SKM-1 treated with dmso at 0.1 percent for 144 hours (cell line): Measurements from ENCODE around the gene SPTBN1.

Experiments
- DNase-seq: peaks from one replicate; lab custom pipeline; 2025; ENCODE audit not compliant: unreplicated experiment; lab: John Stamatoyannopoulos, UW

SPTBN1 gene

DNA sequence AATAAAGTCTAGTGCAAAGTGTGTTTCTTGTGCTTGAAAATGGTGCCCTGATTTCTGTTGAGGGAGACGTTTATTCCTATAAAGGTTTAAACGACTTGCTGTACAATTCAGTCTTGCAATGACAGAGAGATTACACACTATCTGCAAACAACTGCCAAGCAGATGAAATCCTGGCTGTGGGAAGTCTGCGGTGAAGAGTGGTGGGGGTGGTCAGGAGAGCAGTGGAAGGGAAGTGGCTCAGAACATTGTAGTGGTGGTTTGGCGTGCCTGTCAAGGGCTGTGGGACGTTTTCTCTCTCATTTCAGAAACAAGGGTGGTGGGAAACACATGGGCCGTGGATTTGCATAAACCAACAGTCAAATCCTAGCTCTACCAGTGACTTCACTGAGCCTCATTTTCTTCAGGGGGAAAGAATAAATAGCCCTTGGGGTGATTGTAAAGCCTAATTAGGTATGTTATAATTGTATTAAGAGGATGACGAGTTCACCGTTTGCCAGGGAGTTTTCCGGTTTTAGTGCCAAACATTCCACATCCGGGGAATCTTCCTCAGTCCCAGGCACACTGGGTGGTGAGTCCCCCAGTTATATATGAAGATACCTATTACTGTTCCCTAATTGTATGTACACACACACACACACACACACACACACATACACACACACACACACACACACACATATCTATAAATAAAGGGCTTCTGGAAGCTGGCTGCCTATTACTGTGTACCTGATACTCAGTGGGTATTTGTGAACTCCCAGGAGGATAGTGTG, 115.0 kb downstream of the SPTBN1 start:
- peak; percentile 88 for DNase-seq

DNA sequence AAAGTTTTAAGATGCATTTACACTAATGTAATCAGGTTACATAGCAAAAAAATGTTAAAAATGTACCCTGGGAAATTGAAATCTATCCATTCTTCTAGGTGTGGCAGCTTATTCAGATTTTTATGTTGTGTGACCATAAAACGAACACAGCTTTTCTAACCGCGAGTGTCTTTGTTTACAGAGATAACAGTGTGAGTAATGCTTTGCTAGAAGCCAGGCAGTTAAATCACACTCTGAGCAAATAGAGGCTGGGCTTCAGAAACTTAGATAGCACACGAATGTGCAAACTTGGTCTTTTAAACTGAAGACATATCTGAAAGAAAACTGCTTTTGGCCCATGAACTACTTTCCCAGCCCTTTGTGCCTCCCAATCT, 116.1 kb downstream of the SPTBN1 start:
- no peak for DNase-seq

DNA sequence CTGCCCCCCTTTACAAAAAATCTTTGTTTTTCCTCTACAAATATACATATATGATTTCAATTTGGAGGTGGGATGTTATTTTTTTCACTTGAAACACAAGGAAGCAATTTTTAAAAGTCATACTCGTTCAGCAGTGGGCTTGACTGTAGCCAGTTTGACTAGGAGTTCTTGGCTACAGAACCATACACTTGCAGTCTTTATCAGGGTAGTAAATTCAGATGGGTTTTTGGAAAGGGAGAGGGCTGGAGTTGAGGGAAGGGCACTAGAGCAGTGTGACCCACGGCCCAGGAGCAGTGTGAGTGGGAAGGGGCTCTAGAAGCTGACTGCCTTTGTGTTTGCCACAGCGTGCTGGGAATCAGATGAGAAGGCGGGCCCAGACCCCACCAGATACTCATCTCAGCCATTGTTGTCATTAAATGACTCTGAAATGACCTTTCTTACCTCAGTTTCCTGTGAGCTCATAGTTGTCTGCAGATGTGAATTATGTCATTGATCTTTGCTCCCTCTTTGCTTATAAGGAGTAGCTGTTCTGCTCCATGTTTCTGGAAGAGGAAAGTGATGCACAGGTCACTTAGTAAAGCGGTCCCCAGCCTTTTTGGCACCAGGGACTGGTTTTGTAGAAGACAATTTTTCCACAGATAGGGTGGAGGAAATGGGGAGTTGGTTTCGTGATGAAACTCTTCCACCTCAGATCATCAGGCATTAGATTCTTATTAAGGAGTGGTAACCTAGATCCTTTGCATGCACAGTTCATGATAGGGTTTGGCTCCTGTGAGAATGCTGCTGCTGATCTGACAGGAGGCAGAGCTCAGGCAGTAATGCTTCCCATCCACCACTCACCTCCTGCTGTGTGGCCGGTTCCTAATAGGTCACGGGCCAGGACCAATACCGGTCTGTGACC, 116.8 kb downstream of the SPTBN1 start:
- no peak for DNase-seq

DNA sequence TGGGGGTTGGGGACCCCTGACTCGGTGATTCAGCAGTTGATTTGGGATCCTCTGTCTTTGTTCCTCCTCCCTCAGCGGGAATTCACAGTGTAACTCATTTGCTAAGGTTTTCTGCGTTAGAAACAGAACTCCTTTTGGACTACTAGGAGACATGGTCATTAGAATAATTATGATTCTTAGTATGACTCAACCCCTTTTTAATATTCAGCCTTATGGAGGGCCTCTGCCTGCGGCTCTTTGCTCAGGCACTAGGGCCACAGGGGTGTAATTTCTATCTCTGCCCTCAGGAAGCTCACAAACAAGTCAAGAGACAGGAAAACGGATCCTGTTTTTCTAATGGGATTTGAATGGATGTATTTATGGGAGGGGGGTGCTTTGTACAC, 117.4 kb downstream of the SPTBN1 start:
- DNase-seq: no peak

DNA sequence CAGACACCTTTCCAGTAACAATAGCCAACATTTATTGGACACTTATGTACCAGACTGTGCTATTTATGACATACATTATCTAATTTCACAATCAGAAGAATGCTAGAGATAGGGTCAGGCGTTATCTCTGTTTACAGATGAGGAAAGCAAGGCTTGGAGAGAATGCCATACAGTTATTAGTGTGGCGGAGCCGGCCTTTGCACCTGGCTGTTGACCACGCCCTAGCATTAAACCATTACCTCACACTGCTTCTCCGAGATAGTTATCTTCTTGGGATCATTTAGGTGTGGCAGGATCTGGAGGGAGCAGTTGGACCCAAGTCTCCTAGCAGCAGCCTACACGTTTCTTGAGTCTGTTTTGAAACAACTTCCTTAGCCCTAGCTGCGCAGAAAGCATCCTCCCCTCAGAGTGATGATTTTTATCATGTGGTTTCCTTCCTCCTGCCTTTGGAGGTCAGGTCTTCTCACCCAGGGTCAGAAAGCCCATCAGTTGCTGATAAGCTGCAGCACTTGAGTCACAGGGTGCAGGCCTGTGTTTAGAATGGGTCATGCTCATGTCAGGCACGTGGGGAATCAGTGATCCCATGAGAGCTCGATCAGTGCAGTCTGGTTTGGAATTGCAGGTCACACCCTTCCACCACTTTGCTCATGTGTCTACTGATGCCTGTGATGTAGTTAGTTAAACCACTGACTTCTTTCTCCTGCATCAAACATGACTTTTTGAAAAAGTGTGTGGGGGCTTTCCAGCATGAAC, 118.2 kb downstream of the SPTBN1 start:
- peak; percentile 60 for DNase-seq

DNA sequence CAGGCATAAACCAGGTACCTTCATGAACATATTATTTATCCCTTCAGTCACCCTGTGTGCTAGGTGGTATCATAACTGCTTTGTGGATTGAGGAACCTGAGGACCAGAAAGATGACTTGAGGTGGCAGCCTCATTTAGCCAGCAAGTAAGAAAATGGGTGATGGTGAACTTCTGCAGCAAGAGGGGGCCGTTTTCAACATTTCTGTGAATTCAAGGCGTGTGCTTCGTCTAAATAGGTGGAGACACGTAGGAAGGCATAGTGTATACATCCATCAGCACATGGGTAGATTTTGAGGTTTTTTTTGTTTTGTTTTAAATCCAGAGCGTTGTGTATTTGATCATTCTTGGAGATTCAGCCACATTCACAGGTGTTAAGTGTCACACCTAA, 118.7 kb downstream of the SPTBN1 start:
- no peak for DNase-seq

DNA sequence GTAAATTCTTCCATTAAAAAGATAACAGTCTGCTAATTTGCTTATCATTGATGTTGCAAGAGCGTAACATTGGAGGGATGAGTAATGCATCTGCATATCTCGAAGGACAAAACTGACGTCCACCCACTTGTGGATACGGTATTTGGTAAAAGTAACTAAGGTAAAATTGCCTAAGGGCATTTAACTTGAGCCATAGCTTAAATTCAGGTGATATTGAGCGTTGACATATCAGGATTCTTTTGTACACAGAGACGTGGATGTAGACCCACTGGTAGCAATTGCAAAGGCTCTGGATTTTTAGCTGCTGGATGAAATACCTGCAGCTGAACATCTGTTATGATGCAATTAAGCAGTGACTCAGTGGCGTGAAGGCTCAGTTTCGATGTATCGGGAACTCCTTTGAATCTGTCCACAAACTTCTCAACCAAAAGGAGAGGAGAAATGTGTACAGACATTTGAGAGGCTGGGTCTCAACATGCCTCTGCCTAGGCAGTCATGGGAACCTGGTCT, 119.3 kb downstream of the SPTBN1 start:
- no peak for DNase-seq

DNA sequence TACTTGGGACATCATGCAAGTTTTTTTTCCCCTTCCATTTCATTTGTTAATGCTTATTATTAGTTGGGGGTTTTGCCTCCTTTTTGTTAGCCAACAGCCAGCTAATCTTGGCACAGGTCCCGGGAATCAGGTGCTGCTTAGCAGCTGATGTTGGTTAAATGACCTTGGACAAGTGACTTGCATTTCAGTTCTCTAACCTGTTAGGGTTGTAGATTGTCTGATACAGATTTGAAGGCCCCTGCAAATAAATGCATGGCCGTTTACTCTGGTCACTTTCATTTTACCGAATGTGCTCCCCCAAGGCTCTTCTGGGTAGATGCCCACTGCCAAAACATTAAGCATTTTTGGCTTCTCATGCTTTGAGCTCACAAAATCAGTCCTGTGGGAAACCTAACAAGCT, 120.9 kb downstream of the SPTBN1 start:
- no peak for DNase-seq

DNA sequence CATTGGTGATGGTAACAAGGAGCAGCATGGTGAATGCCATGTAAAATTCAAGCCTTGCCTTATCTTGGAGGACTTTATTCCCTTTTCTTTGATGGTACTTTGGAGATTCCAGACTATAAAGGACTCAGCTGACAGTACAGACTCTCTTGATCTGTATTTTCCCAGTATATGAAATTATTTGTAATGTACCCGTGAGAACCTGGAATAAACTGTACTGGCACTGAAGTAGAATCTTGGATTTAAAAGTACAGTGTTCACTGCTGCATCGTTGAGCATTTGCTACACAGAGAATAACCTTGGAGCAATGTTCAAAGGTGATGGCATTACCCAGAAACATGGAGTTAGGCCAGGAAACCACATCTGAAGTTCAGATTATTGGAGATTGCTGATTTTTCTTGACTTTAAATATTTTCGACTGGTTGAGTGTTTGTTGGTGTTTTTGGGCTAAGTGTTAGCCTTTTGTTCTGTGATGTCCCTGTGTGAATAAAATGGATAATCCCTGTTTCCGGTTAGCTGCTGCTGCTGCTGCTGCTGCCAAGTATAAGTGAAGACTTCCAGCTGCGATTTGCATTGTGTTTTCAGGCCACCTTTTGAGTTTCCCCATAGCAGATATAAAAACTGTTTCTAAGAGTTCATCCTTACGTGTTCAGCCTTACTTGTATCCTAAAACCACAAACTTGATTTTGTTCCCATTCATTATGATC, 122.0 kb downstream of the SPTBN1 start:
- no peak for DNase-seq

DNA sequence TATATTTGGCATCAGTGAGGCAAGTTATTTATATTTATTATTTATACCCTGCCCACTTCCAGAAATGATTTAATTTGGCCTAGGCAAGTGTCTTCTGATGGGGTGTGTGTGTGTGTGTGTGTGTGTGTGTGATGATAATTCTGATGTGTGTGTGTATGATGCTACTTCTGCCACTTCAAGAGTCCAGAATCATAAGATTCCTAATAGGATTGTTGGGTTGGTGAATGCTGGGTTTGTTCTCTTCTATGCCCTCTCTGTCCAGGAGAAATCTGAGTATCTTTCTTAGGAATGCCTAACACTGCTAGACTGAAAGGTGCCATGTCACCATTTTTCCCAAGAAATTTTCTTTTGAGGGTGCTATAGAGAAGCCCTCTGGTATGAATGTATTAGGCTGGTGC, 122.5 kb downstream of the SPTBN1 start:
- no peak for DNase-seq

DNA sequence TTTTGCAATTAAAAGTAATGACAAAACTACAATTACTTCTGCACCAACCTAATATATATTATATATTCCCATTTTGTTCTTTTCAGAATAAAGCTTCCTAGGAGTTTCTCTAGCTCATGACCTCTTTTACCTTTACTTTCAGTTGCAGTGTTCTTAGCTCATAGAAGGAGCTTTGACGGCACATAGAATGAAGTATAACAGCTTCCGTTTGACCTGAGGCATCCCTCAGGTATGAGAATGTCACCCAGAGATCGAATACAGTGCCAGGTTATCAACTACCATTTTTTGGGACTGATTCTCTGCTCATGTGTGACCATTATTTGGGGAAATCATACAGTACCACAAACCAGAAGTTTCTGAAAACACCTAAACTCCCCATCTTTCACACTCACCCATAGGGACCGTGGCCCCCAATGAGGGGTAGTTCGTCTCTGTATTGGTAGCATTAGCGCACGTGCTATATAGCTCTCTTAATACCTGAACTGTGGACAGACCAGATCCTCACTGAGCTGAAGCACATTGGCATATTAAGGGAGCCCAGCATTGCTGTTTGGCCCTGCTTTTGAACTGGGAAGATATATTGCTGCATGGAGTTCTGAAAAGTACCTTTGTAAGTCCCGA, 123.0 kb downstream of the SPTBN1 start:
- DNase-seq: no peak

DNA sequence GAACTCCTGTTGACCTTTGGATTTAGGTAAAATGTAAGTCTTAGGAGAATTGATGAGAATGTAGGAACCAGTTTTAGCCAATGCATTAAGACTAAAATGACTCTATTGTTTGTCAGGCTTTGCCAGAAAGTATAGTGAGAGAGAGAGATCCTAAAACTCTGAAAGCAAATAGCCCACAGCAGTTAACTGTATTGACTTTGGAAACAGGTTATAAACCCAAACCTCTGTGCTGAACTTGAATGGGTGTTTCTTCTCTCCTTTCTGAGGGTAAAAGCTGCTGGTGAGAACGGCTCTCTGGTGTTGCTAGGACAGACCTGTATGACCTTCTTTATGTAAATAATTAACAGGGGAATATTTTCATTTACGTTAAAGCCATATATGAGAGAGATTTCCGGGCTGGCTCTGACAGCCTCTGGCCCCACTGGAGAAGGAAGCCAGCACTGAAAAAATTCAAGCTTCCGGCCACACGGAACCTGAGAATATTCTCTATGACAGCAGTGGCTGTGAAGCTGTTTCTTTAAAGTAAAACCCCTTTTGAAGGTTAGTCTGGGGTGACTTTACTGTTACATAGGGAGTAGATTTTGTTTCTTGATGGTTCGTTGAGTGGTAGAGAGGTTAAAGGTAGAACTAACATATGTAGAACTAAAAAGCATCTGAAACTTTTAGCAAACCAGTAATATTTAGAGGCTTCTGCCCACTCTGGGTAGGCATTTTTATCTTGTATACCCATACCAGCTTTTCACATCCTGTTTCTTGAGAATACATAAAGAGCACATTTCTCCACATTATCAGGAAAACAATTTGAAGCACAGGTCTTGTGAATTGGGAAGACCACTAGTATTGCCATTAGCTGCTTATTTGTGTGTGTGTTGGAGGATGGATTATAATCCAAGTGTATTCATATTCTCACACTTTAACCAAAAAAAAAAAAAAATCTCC, 123.8 kb downstream of the SPTBN1 start:
- DNase-seq: no peak

DNA sequence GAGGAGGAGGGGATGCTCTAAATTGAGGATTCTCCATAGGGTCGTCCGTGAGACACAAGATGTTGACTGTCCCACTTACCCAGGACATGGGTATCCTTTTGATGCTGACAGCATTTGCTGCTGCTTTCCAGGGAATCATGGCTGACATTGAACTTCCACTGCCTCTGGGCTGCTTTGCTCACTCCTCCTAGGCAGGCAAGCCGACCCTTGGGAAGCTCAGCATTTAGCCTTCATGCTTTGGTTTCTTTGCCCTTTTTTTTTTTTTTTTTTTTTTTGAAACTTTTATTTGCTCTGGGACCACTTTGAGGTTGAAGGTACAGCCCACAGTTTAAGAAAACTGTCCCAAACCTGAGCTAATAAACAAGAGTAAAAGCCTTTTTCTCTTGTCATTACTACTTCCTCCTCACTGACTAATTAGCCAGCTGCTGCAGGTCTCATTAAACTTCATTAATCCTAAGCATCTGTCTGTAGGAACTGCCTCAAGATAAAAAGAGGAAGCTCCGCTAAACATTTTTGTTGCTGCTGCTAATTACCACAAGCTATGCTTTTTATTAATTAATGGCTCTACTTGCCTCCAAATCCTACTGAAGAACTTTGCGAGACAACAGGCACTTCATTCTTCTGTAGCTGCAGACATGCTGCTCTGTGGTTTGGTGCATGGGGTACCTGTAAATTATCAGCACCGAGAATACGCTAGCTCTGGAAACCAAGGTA, 125.4 kb downstream of the SPTBN1 start:
- DNase-seq: peak; percentile 26

DNA sequence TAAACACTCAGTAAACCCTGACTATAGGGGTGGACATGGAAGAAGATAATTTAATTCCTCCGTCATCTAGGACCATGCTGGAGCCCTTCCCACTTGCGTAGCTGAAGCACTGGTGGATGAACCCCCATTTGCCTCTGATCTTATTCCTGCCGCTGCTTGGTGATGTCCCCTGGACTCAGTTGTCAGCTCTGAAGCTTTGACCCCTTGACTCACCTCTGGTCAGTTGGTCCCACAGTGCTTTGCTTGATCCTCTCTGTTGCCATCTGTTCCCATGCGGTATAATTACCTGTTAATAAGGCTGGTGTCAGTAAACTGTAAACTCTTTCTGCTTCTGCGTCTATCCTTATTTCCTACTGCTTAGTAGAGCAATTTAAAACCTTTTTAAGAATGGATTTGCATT, 126.9 kb downstream of the SPTBN1 start:
- DNase-seq: no peak

DNA sequence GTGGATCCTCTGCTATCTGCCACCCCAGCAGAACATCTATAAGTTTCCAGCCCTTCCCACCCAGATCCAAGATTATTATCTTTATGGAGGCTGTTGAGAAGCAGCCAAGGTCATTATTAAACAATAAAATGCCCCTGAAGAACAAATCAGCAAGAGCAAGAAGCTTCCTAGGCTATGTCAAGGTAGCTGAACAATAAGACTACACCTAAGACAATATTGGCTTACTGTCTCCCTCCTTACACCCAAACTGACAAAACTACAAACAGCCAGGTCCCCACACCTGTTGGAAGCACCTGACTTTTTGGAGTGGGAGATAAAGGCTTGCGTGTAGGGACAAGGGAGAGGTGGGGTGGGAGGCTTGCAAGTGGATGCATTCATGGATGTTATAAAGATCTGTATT, 128.5 kb downstream of the SPTBN1 start:
- DNase-seq: no peak

DNA sequence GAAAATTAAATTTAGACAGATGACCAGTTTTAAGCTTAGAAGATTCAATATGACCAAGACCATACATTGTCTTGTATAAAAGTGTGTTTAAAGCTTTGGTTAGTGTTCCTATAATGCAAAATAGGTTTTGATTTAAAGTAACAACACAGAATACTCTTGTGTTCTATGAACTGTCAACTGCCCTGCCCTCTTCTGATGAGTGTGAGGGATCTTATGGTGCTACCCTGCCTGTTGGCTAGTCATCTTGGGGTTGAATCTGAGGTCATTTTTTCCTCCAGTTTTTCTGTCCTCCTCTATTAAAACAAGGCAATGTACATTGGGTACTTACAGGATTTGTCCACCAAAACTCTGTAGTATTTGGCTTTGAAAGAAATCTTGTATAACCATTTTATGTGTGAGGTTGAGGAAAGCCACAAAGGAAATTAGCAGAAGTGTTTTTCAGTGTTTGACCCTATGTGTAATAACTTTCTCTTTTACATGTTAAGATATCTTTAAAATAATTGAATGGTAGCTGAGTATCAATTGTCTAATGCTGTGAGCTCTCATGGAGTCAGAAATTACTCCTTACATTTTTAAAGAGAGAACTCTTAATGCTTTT, 129.1 kb downstream of the SPTBN1 start:
- no peak for DNase-seq

DNA sequence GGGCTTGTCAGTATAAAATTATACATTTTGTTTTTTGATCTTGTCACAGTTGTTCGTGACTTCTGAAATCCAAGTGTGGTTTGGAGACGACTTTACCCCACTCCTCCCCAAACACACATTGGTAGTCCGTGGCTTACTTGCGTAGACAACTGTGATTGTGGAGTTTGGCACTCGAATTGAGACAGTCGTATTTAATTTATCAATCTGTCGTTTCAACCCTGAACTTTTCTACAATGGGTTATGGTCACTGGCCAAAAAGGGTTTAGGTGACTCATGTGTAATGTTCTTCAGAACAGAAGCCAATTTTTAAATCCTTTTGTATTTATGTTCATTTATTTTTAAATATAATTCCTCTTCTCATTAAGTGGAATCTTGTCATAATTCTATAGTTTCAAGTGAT, 129.9 kb downstream of the SPTBN1 start:
- no peak for DNase-seq

DNA sequence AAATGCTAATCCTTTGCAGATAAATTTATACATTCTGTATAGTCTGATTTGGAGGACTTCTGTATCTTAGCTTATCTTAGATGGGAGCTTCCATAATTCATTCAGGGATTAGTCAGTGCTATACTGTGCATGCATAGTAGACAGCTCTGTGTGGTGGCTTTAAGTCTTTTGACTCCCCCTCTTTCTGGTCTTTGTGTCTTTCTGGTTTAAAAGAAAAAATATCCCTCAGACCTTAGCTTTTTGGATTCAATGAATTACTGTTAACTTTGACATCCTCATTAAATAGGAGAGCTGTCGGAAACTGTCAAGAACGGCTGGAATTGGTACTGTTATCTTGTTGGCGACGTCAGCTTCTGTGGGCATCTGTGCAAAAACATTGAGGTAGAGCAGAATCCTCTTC, 130.4 kb downstream of the SPTBN1 start:
- DNase-seq: no peak
